T-helper 2 cell treated with Interferon-gamma antibody and Interleukin-4, amounts not matched to agents 100 ng/mL and 5 ng/mL, for 36 hours (primary cell): ENCODE data around the gene ABHD18. TPM values are rescaled to one million over a fixed set of nuclear protein-coding genes. Genes with fewer than 3 reads are reported as not detected.
"Not testable (repeated sequence)": the region's sequence is repeated elsewhere in the genome, so short reads cannot be mapped to it uniquely, and the experiment has no call there.

Source experiments
- intact Hi-C: fragments of 100-400 bp; cut with micrococcal nuclease; formaldehyde crosslinking; loops from one replicate; pipeline ENCODE4 v1.15.1; 2023
- total RNA-seq: library from RNA; stranded (reverse); gene quantifications from 2 replicates; pipeline ENCODE4 v1.2.3, GENCODE V29; 2022

The ABHD18 gene
- 25.4 and 26.4 TPM in 2 replicates for total RNA-seq

DNA sequence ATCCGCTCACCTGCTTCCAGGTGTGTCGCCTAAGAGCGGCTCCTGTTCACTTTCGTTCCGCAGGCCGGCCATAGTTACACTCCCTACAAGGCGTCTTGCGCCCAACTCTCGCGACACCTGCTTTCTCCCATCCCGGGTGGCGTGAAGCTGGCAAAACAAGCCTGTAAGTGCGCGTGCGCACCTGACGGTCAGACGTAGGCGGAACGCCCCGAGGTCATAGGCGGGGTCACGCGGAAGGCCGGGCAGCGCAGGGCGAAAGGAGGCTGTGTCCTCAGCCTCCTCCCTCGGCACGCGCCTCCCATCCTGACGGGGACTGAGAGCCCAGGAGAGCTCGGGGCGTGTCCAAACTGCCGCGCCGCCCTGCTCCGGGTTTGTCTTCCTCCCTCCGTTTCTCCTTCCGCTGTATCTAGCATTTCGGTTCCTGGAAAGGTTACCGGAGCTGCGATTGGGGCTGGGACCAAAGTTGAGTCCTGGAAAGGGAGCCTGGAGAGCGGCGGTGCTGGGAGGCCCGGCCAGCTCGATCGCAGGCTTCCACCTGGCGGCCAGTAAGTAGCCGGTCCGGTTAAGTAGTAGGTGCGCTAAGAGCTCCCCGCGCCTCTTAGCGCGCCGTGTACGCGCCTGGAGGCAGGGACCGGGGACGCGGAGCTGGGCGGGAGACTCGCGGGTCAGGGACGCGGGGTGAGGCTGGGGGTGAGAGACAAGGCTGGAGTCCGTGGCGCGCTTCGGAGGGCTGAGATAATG lies at the start of gene ABHD18, which contains the start of gene MFSD8:
Gene ABHD18 (plus strand): TSS at position 345 of the 741 bp plus-strand sequence. CDS start 17,550 bp downstream, outside the sequence.
Gene MFSD8 (minus strand): TSS at position 112 of the 741 bp plus-strand sequence. CDS start 40 bp downstream, at position 72.
- intact Hi-C loops: loop anchor here (1.0 to 2.0 kb wide), 8 partner anchors 32 to 1131 kb away; partner anchors contain the start of genes C4orf33, HSPA4L, LARP1B and PLK4

DNA sequence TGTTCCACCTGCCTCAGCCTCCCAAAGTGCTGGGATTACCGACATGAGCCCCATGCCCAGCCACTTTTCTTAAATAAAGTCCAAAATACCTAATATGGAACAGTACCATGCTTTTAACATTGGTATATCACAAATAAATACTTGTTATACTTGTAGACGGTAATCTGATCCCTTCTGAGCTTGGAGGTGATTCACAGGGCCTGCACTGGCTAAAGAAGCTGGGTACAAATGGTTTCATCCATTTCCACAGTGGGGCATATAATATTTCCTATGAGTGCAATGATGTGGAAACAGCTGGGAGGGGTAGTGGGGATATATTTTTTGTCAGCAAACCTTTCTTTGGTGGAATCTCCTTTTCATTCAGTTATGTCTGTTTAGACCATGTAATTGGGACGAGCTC lies 48.7 kb upstream of the ABHD18 start:
- intact Hi-C loops: no loop called here

DNA sequence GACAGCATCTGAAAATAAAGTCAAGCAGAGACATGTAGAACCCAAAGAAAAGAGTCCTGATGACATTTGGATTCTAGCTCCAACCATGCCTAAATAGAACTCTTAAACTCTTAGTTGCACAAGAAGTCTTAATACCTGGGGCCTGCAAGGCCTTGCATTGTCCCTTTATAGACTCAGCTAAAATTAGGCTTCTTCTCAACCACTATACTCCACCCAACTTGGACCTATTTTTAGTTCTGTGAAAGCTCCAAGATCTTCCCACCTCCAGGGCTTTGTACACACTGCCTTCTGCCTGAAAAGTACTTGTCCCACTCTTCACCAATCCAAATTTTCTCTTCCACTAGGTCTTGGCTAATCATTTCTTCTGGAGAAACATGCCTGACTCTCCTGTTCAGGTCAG lies 48.1 kb upstream of the ABHD18 start:
- intact Hi-C loops: no loop called here

DNA sequence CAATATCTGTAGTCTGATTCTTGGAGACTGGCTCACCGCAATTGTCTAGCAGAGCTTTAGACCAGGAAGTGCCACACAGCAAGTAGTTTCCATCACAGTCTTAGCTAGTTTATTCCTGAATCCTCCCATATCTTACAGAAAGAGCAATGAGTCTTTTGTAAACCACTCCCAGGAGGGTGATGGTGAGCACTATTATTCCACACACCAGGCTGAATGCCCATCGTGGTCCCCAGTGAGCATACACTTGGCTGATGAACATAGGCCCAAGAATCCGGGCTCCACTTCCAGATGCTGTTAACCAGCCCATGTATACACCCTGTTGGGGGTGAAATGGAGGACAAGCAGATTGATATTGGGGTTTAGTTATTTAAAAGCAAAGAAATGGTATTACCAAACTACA lies 44.7 kb upstream of the ABHD18 start:
- intact Hi-C loops: no loop called here

DNA sequence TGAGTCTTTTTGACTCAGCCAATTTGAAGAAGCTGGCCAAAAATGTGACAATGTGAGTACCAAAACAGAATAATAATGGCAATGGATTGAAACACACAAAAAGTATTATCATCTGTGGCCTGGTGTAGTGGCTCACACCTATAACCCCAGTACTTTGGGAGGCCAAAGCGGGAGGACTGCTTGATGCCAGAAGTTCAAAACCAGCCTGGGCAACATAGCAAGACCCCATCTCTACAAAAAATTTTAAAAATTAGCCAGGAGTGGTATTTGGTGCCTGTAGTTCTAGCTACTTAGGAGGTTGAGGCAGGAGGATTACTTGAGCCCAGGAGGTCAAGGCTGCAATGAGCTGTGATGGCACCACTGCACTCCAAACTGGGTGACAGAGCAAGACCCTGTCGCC lies 43.0 kb upstream of the ABHD18 start:
- intact Hi-C loops: no loop called here

DNA sequence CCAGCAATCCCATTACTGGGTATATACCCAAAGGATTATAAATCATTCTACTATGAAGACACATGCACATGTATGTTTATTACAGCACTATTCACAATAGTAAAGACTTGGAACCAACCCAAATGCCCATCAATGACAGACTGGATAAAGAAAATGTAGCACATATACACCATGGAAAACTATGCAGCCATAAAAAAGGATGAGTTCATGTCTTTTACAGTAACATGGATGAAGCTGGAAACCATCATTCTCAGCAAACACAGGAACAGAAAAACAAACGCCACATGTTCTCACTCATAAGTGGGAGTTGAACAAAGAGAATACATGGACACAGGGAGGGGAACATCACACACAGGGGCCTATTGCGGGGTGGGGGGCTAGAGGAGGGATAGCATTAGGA lies 39.5 kb upstream of the ABHD18 start:
- intact Hi-C loops: not testable (repeated sequence)

DNA sequence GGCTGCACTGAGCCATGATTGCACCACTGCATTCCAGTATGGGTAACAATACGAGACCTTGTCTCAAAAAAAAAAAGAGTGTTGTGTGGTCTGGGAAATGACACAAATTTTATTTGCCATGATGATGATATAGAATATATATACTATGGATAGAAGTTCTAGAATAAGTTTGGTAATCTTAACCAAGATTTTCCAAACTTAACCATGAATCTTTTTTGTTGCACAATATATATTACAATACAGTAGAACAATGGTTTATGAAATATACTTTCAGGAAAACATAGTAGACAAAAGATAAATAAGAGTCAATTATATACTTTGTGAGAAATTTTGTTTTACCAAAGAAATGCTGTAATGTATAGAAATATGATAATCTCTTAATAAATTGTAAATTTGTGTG lies 35.0 kb upstream of the ABHD18 start:
- intact Hi-C loops: no loop called here

DNA sequence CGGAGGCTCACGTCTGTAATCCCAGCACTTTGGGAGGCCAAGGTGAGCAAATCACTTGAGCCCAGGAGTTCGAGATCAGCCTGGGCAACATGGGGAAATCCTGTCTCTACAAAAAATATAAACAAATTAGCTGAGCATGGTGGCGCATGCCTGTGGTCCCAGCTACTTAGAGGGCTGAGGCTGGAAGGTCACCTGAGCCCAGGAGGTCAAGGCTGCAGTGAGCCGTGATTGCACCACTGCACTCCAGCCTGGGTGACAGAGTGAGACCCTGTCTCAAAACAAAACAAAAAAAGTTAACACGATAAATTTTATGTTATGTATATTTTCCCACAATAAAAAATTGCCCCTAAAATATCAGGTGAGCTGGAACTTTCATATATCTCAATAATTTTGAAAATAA lies 33.4 kb upstream of the ABHD18 start:
- intact Hi-C loops: not testable (repeated sequence)

DNA sequence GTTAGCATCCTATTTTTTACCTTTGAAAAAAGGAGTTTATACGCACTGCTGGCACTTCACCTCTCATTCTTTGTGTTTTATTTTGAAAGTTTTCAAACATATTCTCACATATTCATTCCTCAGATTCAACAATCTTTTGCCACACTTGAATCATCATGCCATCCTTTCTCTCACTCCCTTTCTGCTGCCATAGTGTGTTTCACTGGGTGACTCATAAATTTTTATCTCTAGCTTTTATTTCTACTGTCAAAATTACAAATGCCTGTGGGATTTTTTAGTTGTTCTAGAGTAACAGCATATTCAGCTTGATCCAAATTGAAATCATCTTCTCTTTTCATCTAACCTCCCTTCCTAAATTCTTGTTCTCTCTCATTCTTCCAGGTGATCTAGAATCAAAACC lies 28.2 kb upstream of the ABHD18 start:
- intact Hi-C loops: no loop called here

DNA sequence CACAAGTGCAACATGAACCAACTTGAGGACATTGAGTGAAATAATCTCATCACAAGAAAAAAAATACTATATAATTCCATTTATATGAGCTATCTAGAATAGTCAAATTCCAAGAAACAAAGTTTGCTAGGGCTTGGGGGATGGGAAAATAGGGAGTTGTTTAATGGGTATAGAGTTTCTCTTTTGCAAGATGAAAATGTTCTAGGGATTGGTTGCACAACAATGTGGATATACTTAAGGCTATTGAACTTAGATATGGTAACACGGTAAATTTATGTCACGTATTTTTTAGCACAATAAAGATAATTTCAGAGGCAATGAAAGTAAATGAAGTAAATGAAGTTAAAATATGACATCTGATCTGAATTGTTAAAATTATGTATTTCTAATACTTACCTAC lies 8.1 kb upstream of the ABHD18 start:
- intact Hi-C loops: no loop called here

DNA sequence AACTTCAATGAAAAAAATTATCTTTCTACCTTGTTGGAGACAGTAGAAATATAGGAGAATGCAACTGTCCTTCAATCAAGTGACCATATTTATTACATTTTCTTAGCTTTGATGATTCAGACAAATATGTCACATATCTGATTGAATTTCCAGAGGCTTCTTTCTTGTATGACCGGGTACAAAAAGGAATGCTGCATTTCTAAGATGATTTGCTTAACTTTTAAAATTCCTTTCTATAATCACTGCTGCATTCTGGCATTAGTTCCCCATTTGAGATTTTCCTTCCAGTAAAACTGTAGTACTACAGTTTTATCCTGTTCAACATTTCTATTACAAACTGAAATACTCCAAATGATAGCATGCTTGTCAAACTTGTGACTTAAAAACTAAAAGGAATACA lies 5.4 kb upstream of the ABHD18 start:
- intact Hi-C loops: no loop called here

DNA sequence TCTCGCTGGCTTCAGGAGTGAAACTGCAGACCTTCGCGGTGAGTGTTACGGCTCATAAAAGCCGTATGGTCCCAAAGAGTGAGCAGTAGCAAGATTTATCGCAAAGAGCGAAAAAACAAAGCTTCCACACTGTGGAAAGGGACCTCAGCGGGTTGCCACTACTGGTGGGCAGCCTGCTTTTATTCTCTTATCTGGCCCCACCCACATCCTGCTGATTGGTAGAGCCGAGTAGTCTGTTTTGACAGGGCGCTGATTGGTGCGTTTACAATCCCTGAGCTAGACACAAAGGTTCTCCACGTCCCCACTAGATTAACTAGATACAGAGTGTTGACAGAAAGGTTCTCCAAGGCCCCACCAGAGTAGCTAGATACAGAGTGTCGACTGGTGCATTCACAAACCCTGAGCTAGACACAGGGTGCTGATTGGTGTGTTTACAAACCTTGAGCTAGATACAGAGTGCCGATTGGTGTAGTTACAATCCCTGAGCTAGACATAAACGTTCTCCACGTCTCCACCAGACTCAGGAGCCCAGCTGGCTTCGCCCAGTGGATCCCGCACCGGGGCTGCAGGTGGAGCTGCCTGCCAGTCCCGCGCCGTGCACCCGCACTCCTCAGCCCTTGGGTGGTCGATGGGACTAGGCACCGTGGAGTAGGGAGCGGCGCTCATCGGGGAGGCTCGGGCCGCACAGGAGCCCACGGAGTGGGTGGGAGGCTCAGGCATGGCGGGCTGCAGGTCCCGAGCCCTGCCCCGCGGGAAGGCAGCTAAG lies 1.4 kb upstream of the ABHD18 start:
- intact Hi-C loops: loop anchor here (2.0 kb wide), 2 partner anchors 33 to 1129 kb away; partner anchors contain the start of gene SCLT1

DNA sequence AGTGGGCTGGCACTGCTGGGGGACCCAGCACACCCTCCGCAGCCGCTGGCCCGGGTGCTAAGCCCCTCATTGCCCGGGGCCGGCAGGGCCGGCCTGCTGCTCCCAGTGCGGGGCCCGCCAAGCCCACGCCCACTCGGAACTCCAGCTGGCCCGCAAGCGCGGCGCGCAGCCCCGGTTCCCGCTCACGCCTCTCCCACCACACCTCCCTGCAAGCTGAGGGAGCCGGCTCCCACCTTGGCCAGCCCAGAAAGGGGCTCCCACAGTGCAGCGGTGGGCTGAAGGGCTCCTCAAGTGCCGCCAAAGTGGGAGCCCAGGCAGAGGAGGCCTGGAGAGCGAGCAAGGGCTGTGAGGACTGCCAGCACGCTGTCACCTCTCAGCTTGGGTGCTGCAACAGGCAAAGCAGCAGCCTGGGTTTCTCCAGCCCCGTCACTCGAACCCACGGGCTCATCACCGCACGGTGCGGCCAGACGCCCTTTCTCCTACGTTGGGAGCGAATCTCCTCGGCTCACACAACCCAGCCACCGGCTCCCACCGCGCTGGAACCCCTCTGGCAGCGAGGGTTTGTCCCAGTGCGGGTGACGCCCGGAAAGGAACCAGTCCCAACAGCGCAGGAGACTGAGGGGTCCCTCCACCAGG lies 662 bp upstream of the ABHD18 start:
- intact Hi-C loops: loop anchor here (1.0 to 2.0 kb wide), 8 partner anchors 32 to 1132 kb away; partner anchors contain the start of genes C4orf33, HSPA4L, LARP1B and PLK4

DNA sequence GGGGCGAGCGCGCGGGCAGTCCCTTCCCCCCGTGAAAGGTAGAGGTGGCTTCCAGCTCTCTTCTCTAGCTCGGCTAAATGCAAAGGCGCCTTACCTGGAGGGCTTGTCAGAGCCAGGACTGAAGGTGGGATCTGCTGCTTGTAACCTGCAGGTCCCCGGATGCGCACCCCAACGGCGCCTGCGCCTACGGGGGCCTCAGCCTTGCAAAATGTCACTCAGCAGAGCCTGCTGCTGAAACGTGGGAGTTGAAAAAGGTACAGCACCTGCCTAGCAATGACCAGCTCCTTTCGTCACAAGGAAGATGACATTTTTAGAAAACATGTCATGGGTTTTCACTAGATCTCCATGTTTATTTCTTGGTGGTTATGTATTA lies 583 bp downstream of the ABHD18 start:
- intact Hi-C loops: loop anchor here (1.0 to 2.0 kb wide), 8 partner anchors 31 to 1131 kb away; partner anchors contain the start of genes C4orf33, HSPA4L, LARP1B and PLK4

DNA sequence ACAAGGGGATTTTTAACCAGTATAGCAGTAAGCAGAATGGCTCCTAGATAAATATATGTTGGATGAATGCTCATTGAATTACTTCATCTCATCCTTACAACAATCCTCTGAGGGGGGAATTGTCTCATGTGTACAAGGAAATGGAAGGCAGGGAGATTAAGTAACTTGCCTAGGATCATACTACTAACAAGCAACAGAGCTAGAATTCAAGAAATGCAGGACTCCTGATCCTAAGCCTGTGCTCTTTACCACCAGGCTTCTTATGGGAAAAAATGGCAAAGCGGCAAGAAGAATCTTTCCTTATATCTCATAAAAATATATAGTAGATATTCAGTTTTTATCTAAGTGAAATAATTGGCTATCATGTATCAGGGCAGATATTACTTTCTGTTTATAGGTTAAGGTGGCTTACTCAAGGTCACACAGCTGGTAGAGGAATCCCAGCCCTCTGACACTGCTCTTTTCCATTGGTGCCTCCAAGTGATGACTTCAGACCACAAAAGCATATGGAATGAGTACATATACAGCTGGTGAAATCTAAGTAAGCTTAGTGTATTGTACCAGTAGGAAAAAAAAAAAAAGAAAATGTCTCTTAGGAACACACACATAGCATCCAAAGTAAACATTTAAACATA lies 2.1 kb downstream of the ABHD18 start:
- intact Hi-C loops: no loop called here

DNA sequence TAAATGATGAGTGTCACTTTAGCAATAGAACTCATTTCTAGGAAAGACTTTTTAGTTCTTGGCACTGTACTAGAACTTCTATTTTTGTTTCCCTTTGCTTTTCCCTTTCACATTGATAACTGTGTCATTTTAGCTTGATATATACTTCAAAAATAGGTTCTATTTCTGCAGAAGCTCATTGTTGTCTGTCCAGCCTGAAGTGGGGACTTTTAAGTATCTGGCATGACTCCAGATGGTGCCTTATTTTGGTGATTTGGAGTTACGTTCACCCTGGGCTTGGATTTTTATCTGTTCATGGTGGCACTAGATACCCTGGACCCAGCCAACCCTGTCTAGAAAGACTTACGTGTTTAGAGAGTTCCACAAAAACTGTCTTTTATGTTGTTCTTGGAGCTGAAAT lies 3.4 kb downstream of the ABHD18 start:
- intact Hi-C loops: no loop called here

DNA sequence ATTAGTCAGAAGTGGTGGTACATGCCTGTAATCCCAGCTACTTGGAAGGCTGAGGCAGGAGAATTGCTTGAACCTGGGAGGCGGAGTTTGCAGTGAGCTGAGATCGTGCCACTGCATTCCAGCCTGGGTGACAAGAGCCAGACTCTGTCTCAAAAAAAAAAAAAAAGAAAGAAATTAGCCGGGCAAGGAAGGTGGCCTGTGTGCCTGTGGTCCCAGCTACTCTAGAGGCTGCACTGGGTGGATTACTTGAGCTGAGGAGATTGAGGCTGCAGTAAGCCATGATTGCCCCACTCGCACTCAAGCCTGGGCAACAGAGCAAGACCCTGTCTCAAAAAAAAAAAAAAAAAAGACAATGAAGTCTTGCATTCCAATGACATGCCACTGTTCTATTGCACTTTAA lies 5.7 kb downstream of the ABHD18 start:
- intact Hi-C loops: not testable (repeated sequence)

DNA sequence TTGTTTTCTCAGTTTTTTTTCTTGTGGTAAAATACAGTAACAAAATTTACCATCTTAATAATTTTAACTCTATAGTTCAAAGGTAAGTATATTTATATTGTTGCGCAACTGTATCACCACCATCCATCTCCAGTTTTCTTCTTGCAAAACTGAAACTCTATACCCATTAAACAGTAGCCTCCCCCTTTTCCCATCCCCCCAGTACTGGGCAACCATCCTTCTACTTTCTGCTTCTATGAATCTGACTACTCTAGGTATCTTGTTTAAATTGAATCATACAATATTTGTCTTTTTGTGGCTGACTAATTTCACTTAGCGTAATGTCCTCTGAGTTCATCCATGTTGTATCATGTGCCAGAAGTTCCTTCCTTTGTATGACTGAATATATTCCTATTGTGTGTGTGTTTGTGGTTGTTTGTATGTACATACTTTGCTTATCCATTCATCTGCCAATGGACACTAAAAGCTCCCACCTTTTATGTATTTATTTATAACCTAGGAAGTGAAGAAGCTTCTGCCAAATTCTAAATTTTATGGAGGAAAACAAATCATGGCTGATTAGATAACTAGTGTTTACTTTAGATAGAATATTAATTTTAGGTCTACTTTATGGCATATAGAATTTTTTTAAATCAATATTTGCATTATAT lies 10.0 kb downstream of the ABHD18 start:
- intact Hi-C loops: no loop called here

DNA sequence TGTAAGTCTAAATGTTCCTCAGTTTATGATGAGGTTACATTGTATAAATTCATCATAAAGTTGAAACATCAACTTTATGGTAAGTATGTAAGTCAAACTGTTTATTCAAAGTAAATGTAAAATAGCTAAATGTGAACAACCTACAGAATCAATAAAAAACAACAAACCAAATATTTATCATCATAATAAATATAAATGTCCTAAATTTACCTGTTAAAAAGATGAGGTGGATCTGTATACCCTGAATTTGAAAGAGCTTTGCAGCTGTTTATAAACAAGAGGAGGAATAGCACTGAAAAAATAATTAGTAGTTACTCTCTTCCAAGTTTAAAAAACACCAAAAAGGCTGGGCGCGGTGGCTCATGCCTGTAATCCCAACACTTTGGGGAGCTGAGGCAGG lies 13.7 kb downstream of the ABHD18 start:
- intact Hi-C loops: no loop called here

DNA sequence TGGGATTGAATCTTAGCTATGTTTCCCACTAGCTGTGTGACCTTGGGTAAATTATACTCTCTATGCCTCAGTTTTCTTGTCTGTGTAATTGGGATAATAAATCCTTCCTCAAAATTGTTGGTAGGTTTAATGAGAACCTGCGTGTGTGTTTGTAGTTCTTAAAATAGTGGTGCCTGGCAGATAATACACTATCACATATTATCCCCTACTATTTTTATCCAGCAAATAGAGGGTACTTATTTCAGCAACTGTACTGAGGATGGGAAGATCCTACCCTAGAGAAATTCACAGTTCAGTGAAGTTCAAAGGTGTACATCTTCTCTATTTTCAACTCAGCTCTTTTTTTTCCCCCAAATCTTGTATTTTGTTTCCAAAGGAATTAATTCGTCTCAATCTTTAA lies 17.2 kb downstream of the ABHD18 start:
- intact Hi-C loops: no loop called here

DNA sequence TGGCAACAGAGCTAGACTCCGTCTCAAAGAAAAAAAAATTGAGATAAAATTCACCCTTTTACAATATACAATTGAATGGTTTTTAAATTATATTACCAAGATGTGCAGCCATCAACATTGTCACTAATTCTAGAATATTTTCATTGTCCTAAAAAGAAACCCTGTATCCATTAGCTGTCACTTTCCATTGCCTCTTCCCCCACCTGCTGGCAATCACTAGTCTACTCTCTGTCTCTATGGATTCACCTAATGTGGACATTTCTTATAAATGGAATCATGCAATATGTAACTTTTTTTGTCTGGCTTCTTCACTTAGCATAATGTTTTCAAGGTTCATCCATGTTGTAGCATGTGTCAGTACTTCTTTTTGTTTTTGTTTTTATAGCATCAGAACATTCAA lies 20.8 kb downstream of the ABHD18 start:
- intact Hi-C loops: no loop called here
